Hepatocyte (in vitro differentiated cells): ENCODE results near the gene MACF1.

Source experiments
- CTCF ChIP-seq: fragments of 200-600 bp; sonication (generic); IDR thresholded peaks from 2 replicates; pipeline ENCODE4 v1.5.1; 2016; ENCODE audit warnings: antibody characterized with exemption, mild to moderate bottlenecking; ENCODE audit not compliant: poor library complexity
- EZH2 ChIP-seq: fragments of 200-600 bp; sonication (generic); IDR thresholded peaks from 2 replicates; pipeline ENCODE4 v1.6.1; 2016; ENCODE audit warnings: antibody characterized with exemption, mild to moderate bottlenecking, borderline replicate concordance

- TF ChIP-seq CTCF (no peak), EZH2 (no peak)
These were observed 232.3 kb downstream of the MACF1 start for GRCh38 chr1:39436842-39437241.
